Ascending aorta (tissue), 2 donors: Measurements from ENCODE around the gene ME2. TPM values are rescaled to one million over a fixed set of nuclear protein-coding genes. Genes with fewer than 3 reads are reported as not detected.

ENCODE experiments used
- DNase-seq, 2 donors: peaks; one replicate each; pipeline ENCODE4 v3.0.0-alpha.2; 2019; ENCODE audit warnings: low spot score in 2 of 2
- H3K27ac ChIP-seq, 2 donors: fragments of 200-600 bp; sonication (generic); one replicate each; pipeline ENCODE4 v1.5.1; 2016 to 2017; ENCODE audit warnings: mild to moderate bottlenecking in 1 of 2
- H3K27me3 ChIP-seq: fragments of 200-600 bp; sonication (generic); one replicate; pipeline ENCODE4 v1.5.1; 2017
- H3K36me3 ChIP-seq, 2 donors: fragments of 200-600 bp; sonication (generic); one replicate each; pipeline ENCODE4 v1.5.1; 2016
- H3K4me1 ChIP-seq, 2 donors: fragments of 200-600 bp; sonication (generic); one replicate each; pipeline ENCODE4 v1.5.1; 2016 to 2017; ENCODE audit warnings: mild to moderate bottlenecking in 1 of 2
- H3K4me3 ChIP-seq, 2 donors: fragments of 200-600 bp; sonication (generic); one replicate each; pipeline ENCODE4 v1.5.1; 2016 to 2017; ENCODE audit warnings: mild to moderate bottlenecking in 1 of 2
- H3K9me3 ChIP-seq, 2 donors: fragments of 200-600 bp; sonication (generic); one replicate each; pipeline ENCODE4 v1.5.1; 2016
- CTCF ChIP-seq, 3 experiments: fragments of 200-600 bp in 2 of 3; fragments of 450-650 bp in 1 of 3; sonication (generic) in 2 of 3; IDR thresholded peaks; one replicate each; pipeline ENCODE4 v1.5.1; 2016 to 2019; ENCODE audit warnings: antibody characterized with exemption in 3 of 3, mild to moderate bottlenecking in 1 of 3, moderate library complexity in 1 of 3
- intact Hi-C: fragments of 100-400 bp; cut with DNase I; formaldehyde crosslinking; loops from one replicate; pipeline ENCODE4 v1.15.1; 2023
- total RNA-seq: library from RNA; depleted of rRNA; stranded (reverse); fragments of >200 nt; gene quantifications from one replicate; pipeline ENCODE4 v1.1.0, GENCODE V29; 2016

ME2 gene
- total RNA-seq, 1 donor from 2014 or later = 27.4 TPM

- DNase-seq = no peak
- Histone ChIP-seq H3K9me3 (no peaks in the 10 kb centered on the region), H3K4me1 (no peaks in the 10 kb centered on the region), H3K27ac (no peak overlapping the region), H3K4me3 (no peak overlapping the region), H3K27me3 (no peaks in the 10 kb centered on the region), H3K36me3 (peaks cover 24 to 43% of the 10 kb centered on the region in 2 donors)
- no peak for TF ChIP-seq CTCF (IDR thresholded peaks at IDR 0.05)
- intact Hi-C loops = no loop called here
Observed at GRCh38 chr18:50977037-50977760, 98.3 kb downstream of the ME2 start.

- Histone ChIP-seq H3K36me3 (peaks cover 7 to 23% of the 10 kb centered on the region in 2 donors), H3K4me1 (no peaks in the 10 kb centered on the region), H3K27me3 (no peaks in the 10 kb centered on the region), H3K9me3 (no peaks in the 10 kb centered on the region), H3K4me3 (no peak overlapping the region), H3K27ac (no peak overlapping the region)
- DNase-seq = no peak
- no peak for TF ChIP-seq CTCF (IDR thresholded peaks at IDR 0.05)
- intact Hi-C loops = no loop called here
Observed at GRCh38 chr18:50981381-50981780, 102.5 kb downstream of the ME2 start.

GRCh38 chr18:50982086-50982801 lies 103.3 kb downstream of the ME2 start:
- no peaks in the 10 kb centered on the region for H3K9me3 ChIP-seq
- intact Hi-C loops = no loop called here
- H3K4me3 ChIP-seq = no peak overlapping the region
- H3K27ac ChIP-seq = no peak overlapping the region
- H3K36me3 ChIP-seq = peaks cover 6 to 15% of the 10 kb centered on the region in 2 donors
- H3K4me1 ChIP-seq = peaks cover 0 to 2% of the 10 kb centered on the region in 2 donors
- TF ChIP-seq CTCF (IDR thresholded peaks at IDR 0.05) = no peak
- no peak for DNase-seq
- H3K27me3 ChIP-seq = no peaks in the 10 kb centered on the region

GRCh38 chr18:50982802-50983179 lies 103.9 kb downstream of the ME2 start:
- H3K4me3 ChIP-seq = no peak overlapping the region
- peaks cover 0 to 2% of the 10 kb centered on the region in 2 donors for H3K4me1 ChIP-seq
- peaks cover 3 to 9% of the 10 kb centered on the region in 2 donors for H3K36me3 ChIP-seq
- intact Hi-C loops = no loop called here
- TF ChIP-seq CTCF (IDR thresholded peaks at IDR 0.05) = no peak
- no peaks in the 10 kb centered on the region for H3K27me3 ChIP-seq
- no peak for DNase-seq
- H3K27ac ChIP-seq = no peak overlapping the region
- H3K9me3 ChIP-seq = no peaks in the 10 kb centered on the region

GRCh38 chr18:50986360-50987087 lies 107.6 kb downstream of the ME2 start:
- Histone ChIP-seq H3K27me3 (no peaks in the 10 kb centered on the region), H3K9me3 (no peaks in the 10 kb centered on the region), H3K27ac (peak overlapping the region; percentile 48 to 63), H3K4me3 (no peak overlapping the region), H3K36me3 (no peaks in the 10 kb centered on the region), H3K4me1 (peaks cover 0 to 2% of the 10 kb centered on the region in 2 donors)
- DNase-seq = no peak
- TF ChIP-seq CTCF (IDR thresholded peaks at IDR 0.05) = no peak
- intact Hi-C loops = no loop called here
